ENCODE data around the gene RNF144B.

RNF144B gene

GRCh38 chr6:18368277-18369105, 18.7 kb upstream of the RNF144B start:
- Histone ChIP-seq H3K4me1 (ENCODE audit: control insufficient read depth, insufficient read depth, low read length) (no peaks in the 10 kb centered on the region), H3K27me3 (ENCODE audit: control insufficient read depth, insufficient read depth, low read length) (no peaks in the 10 kb centered on the region), H3K36me3 (ENCODE audit: control insufficient read depth, insufficient read depth, low read length) (no peaks in the 10 kb centered on the region), H3K9me3 (ENCODE audit: control insufficient read depth, insufficient read depth, low read length) (no peaks in the 10 kb centered on the region), H3K4me3 (ENCODE audit: low read length) (no peak overlapping the region), H3K27ac (ENCODE audit: low read length) (no peak overlapping the region)
- no peak for DNase-seq (ENCODE audit: low read depth, low spot score)
- WGBS (ENCODE audit: insufficient coverage, insufficient read length), result no CpG with 5 or more reads among the region's 25 CpGs

- Histone ChIP-seq H3K4me1 (ENCODE audit: control insufficient read depth, insufficient read depth, low read length) (no peaks in the 10 kb centered on the region), H3K9me3 (ENCODE audit: control insufficient read depth, insufficient read depth, low read length) (no peaks in the 10 kb centered on the region), H3K27me3 (ENCODE audit: control insufficient read depth, insufficient read depth, low read length) (no peaks in the 10 kb centered on the region), H3K4me3 (ENCODE audit: low read length) (no peak overlapping the region), H3K36me3 (ENCODE audit: control insufficient read depth, insufficient read depth, low read length) (no peaks in the 10 kb centered on the region), H3K27ac (ENCODE audit: low read length) (no peak overlapping the region)
- no peak for DNase-seq (ENCODE audit: low read depth, low spot score)
- WGBS (ENCODE audit: insufficient coverage, insufficient read length), result no CpG with 5 or more reads among the region's 5 CpGs
Observed at GRCh38 chr6:18371010-18371409, 16.1 kb upstream of the RNF144B start.

GRCh38 chr6:18371656-18372055, 15.5 kb upstream of the RNF144B start:
- H3K9me3 ChIP-seq (ENCODE audit: control insufficient read depth, insufficient read depth, low read length), result no peaks in the 10 kb centered on the region
- no peak overlapping the region for H3K27ac ChIP-seq (ENCODE audit: low read length)
- no peak for DNase-seq (ENCODE audit: low read depth, low spot score)
- H3K4me1 ChIP-seq (ENCODE audit: control insufficient read depth, insufficient read depth, low read length), result no peaks in the 10 kb centered on the region
- no peak overlapping the region for H3K4me3 ChIP-seq (ENCODE audit: low read length)
- WGBS (ENCODE audit: insufficient coverage, insufficient read length), result no CpG with 5 or more reads among the region's 2 CpGs
- H3K27me3 ChIP-seq (ENCODE audit: control insufficient read depth, insufficient read depth, low read length), result no peaks in the 10 kb centered on the region
- H3K36me3 ChIP-seq (ENCODE audit: control insufficient read depth, insufficient read depth, low read length), result no peaks in the 10 kb centered on the region

- Histone ChIP-seq H3K4me3 (ENCODE audit: low read length) (no peak overlapping the region), H3K4me1 (ENCODE audit: control insufficient read depth, insufficient read depth, low read length) (no peaks in the 10 kb centered on the region), H3K27ac (ENCODE audit: low read length) (no peak overlapping the region), H3K27me3 (ENCODE audit: control insufficient read depth, insufficient read depth, low read length) (no peaks in the 10 kb centered on the region), H3K9me3 (ENCODE audit: control insufficient read depth, insufficient read depth, low read length) (no peaks in the 10 kb centered on the region), H3K36me3 (ENCODE audit: control insufficient read depth, insufficient read depth, low read length) (no peaks in the 10 kb centered on the region)
- no CpG with 5 or more reads among the region's 4 CpGs for WGBS (ENCODE audit: insufficient coverage, insufficient read length)
- no peak for DNase-seq (ENCODE audit: low read depth, low spot score)
Observed at GRCh38 chr6:18380158-18380836, 6.9 kb upstream of the RNF144B start.

- no peak overlapping the region for H3K4me3 ChIP-seq (ENCODE audit: low read length)
- H3K4me1 ChIP-seq (ENCODE audit: control insufficient read depth, insufficient read depth, low read length), result no peaks in the 10 kb centered on the region
- no peaks in the 10 kb centered on the region for H3K27me3 ChIP-seq (ENCODE audit: control insufficient read depth, insufficient read depth, low read length)
- DNase-seq (ENCODE audit: low read depth, low spot score), result no peak
- H3K36me3 ChIP-seq (ENCODE audit: control insufficient read depth, insufficient read depth, low read length), result no peaks in the 10 kb centered on the region
- no CpG with 5 or more reads among the region's 4 CpGs for WGBS (ENCODE audit: insufficient coverage, insufficient read length)
- H3K9me3 ChIP-seq (ENCODE audit: control insufficient read depth, insufficient read depth, low read length), result no peaks in the 10 kb centered on the region
- H3K27ac ChIP-seq (ENCODE audit: low read length), result no peak overlapping the region
Observed at GRCh38 chr6:18380851-18381250, 6.3 kb upstream of the RNF144B start.

- no CpG with 5 or more reads among the region's 2 CpGs for WGBS (ENCODE audit: insufficient coverage, insufficient read length)
- Histone ChIP-seq H3K4me1 (ENCODE audit: control insufficient read depth, insufficient read depth, low read length) (no peaks in the 10 kb centered on the region), H3K27me3 (ENCODE audit: control insufficient read depth, insufficient read depth, low read length) (no peaks in the 10 kb centered on the region), H3K9me3 (ENCODE audit: control insufficient read depth, insufficient read depth, low read length) (no peaks in the 10 kb centered on the region), H3K27ac (ENCODE audit: low read length) (no peak overlapping the region), H3K4me3 (ENCODE audit: low read length) (no peak overlapping the region), H3K36me3 (ENCODE audit: control insufficient read depth, insufficient read depth, low read length) (no peaks in the 10 kb centered on the region)
- no peak for DNase-seq (ENCODE audit: low read depth, low spot score)
Observed at GRCh38 chr6:18383441-18383840, 3.7 kb upstream of the RNF144B start.

GRCh38 chr6:18384621-18385020, 2.5 kb upstream of the RNF144B start:
- Histone ChIP-seq H3K4me1 (ENCODE audit: control insufficient read depth, insufficient read depth, low read length) (no peaks in the 10 kb centered on the region), H3K36me3 (ENCODE audit: control insufficient read depth, insufficient read depth, low read length) (no peaks in the 10 kb centered on the region), H3K4me3 (ENCODE audit: low read length) (no peak overlapping the region), H3K27me3 (ENCODE audit: control insufficient read depth, insufficient read depth, low read length) (no peaks in the 10 kb centered on the region), H3K27ac (ENCODE audit: low read length) (no peak overlapping the region), H3K9me3 (ENCODE audit: control insufficient read depth, insufficient read depth, low read length) (no peaks in the 10 kb centered on the region)
- no peak for DNase-seq (ENCODE audit: low read depth, low spot score)
- WGBS (ENCODE audit: insufficient coverage, insufficient read length), result no CpG with 5 or more reads among the region's 4 CpGs

- Histone ChIP-seq H3K27ac (ENCODE audit: low read length) (no peak overlapping the region), H3K4me1 (ENCODE audit: control insufficient read depth, insufficient read depth, low read length) (no peaks in the 10 kb centered on the region), H3K27me3 (ENCODE audit: control insufficient read depth, insufficient read depth, low read length) (no peaks in the 10 kb centered on the region), H3K36me3 (ENCODE audit: control insufficient read depth, insufficient read depth, low read length) (no peaks in the 10 kb centered on the region), H3K4me3 (ENCODE audit: low read length) (no peak overlapping the region; the same call in 1 of the 2 replicates), H3K9me3 (ENCODE audit: control insufficient read depth, insufficient read depth, low read length) (no peaks in the 10 kb centered on the region)
- no peak for DNase-seq (ENCODE audit: low read depth, low spot score)
- no CpG with 5 or more reads among the region's 6 CpGs for WGBS (ENCODE audit: insufficient coverage, insufficient read length)
Observed at GRCh38 chr6:18386298-18386976, 713 bp upstream of the RNF144B start.

- Histone ChIP-seq H3K27ac (ENCODE audit: low read length) (no peak overlapping the region), H3K36me3 (ENCODE audit: control insufficient read depth, insufficient read depth, low read length) (no peaks in the 10 kb centered on the region), H3K27me3 (ENCODE audit: control insufficient read depth, insufficient read depth, low read length) (no peaks in the 10 kb centered on the region), H3K4me3 (ENCODE audit: low read length) (no peak overlapping the region; the same call in 1 of the 2 replicates), H3K4me1 (ENCODE audit: control insufficient read depth, insufficient read depth, low read length) (no peaks in the 10 kb centered on the region; the same call in 1 of the 2 replicates), H3K9me3 (ENCODE audit: control insufficient read depth, insufficient read depth, low read length) (no peaks in the 10 kb centered on the region)
- no peak for DNase-seq (ENCODE audit: low read depth, low spot score)
- no CpG with 5 or more reads among the region's 3 CpGs for WGBS (ENCODE audit: insufficient coverage, insufficient read length)
Observed at GRCh38 chr6:18388271-18388670, 1.1 kb downstream of the RNF144B start.

GRCh38 chr6:18388942-18389341, 1.8 kb downstream of the RNF144B start:
- H3K27me3 ChIP-seq (ENCODE audit: control insufficient read depth, insufficient read depth, low read length), result no peaks in the 10 kb centered on the region
- no peak overlapping the region for H3K4me3 ChIP-seq (ENCODE audit: low read length)
- H3K4me1 ChIP-seq (ENCODE audit: control insufficient read depth, insufficient read depth, low read length), result no peaks in the 10 kb centered on the region; the same call in 1 of the 2 replicates
- WGBS (ENCODE audit: insufficient coverage, insufficient read length), result no CpG with 5 or more reads among the region's 1 CpG
- H3K9me3 ChIP-seq (ENCODE audit: control insufficient read depth, insufficient read depth, low read length), result no peaks in the 10 kb centered on the region
- H3K36me3 ChIP-seq (ENCODE audit: control insufficient read depth, insufficient read depth, low read length), result no peaks in the 10 kb centered on the region
- DNase-seq (ENCODE audit: low read depth, low spot score), result no peak
- H3K27ac ChIP-seq (ENCODE audit: low read length), result no peak overlapping the region

Measured in iPS DF 6.9 (cell line).